ENCODE results near the gene SVBP.
"Not testable (repeated sequence)": the region's sequence is repeated elsewhere in the genome, so short reads cannot be mapped to it uniquely, and the experiment has no call there.

DNA sequence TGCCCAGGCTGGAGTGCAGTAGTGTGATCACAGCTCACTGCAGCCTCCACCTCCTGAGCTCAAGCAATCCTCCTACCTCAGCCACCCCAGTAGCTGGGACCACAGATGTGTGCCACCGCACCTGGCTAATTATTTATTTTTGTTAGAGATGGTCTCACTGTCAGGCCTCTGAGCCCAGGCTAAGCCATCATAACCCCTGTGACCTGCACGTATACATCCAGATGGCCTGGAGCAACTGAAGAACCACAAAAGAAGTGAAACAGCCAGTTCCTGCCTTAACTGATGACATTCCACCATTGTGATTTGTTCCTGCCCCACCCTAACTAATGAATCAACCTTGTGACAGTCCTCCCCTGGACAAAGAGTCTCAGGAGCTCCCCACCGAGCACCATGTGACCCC lies 39.4 kb upstream of the SVBP start:
- TF ChIP-seq ZNF510 (tag by site-specific recombination; IDR thresholded peaks at IDR 0.05; ENCODE audit: insufficient replicate concordance); CTCF (tag by site-specific recombination; IDR thresholded peaks at IDR 0.05); ZNF19 (tag by site-specific recombination; IDR thresholded peaks at IDR 0.05; ENCODE audit: low read depth); ZNF621 (tag by site-specific recombination; IDR thresholded peaks at IDR 0.05); PRDM1 (tag by site-specific recombination; IDR thresholded peaks at IDR 0.05); ZNF311 (tag by site-specific recombination; IDR thresholded peaks at IDR 0.05; ENCODE audit: borderline replicate concordance); ZNF791 (tag by site-specific recombination; IDR thresholded peaks at IDR 0.05); REST (tag by site-specific recombination; IDR thresholded peaks at IDR 0.05); REPIN1 (tag by site-specific recombination; IDR thresholded peaks at IDR 0.05; ENCODE audit: low read depth); SP2 (tag by site-specific recombination; IDR thresholded peaks at IDR 0.05); ZNF157 (tag by site-specific recombination; IDR thresholded peaks at IDR 0.05); SETDB1 (IDR thresholded peaks at IDR 0.05; ENCODE audit: insufficient read length, low read length); ZNF501 (tag by site-specific recombination; IDR thresholded peaks at IDR 0.05): not testable (repeated sequence)
- TF ChIP-seq, protein P1, sequence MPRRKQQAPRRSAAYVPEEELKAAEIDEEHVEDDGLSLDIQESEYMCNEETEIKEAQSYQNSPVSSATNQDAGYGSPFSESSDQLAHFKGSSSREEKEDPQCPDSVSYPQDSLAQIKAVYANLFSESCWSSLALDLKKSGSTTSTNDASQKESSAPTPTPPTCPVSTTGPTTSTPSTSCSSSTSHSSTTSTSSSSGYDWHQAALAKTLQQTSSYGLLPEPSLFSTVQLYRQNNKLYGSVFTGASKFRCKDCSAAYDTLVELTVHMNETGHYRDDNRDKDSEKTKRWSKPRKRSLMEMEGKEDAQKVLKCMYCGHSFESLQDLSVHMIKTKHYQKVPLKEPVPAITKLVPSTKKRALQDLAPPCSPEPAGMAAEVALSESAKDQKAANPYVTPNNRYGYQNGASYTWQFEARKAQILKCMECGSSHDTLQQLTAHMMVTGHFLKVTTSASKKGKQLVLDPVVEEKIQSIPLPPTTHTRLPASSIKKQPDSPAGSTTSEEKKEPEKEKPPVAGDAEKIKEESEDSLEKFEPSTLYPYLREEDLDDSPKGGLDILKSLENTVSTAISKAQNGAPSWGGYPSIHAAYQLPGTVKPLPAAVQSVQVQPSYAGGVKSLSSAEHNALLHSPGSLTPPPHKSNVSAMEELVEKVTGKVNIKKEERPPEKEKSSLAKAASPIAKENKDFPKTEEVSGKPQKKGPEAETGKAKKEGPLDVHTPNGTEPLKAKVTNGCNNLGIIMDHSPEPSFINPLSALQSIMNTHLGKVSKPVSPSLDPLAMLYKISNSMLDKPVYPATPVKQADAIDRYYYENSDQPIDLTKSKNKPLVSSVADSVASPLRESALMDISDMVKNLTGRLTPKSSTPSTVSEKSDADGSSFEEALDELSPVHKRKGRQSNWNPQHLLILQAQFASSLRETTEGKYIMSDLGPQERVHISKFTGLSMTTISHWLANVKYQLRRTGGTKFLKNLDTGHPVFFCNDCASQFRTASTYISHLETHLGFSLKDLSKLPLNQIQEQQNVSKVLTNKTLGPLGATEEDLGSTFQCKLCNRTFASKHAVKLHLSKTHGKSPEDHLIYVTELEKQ (tag by site-specific recombination; IDR thresholded peaks at IDR 0.05; ENCODE audit: borderline replicate concordance): not testable (repeated sequence)
